Mesenchymal stem cell (in vitro differentiated cells and primary cell): ENCODE data around the gene ABCD1.

ENCODE experiments used
- DNase-seq: peaks from one replicate; pipeline ENCODE4 v3.0.0-alpha.2; 2013
- H2AFZ ChIP-seq: one replicate; pipeline ENCODE4 v1.6.1; 2013; ENCODE audit warnings: low read depth, mild to moderate bottlenecking, control low read depth, inconsistent platforms, low read length, moderate library complexity
- H2AK5ac ChIP-seq: 2 replicates; pipeline ENCODE4 v1.6.1; 2013; ENCODE audit warnings: low read length, moderate library complexity, mild to moderate bottlenecking, inconsistent platforms; ENCODE audit not compliant: severe bottlenecking
- H2BK120ac ChIP-seq: one replicate; pipeline ENCODE4 v1.6.1; 2013; ENCODE audit warnings: low read depth, mild to moderate bottlenecking, inconsistent platforms, low read length, moderate library complexity
- H2BK12ac ChIP-seq, 2 experiments: one replicate each; pipeline ENCODE4 v1.6.1; 2013; ENCODE audit warnings: inconsistent platforms in 2 of 2, low read length in 2 of 2, mild to moderate bottlenecking in 2 of 2, moderate library complexity in 2 of 2, control low read depth in 1 of 2
- H2BK15ac ChIP-seq: one replicate; pipeline ENCODE4 v1.6.1; 2013; ENCODE audit warnings: mild to moderate bottlenecking, low read depth, inconsistent platforms; ENCODE audit not compliant: poor library complexity, severe bottlenecking
- H2BK5ac ChIP-seq: 2 replicates; pipeline ENCODE4 v1.6.1; 2013; ENCODE audit warnings: low read depth, mild to moderate bottlenecking, low read length, control low read depth, inconsistent platforms; ENCODE audit not compliant: poor library complexity, severe bottlenecking
- H3K14ac ChIP-seq, 2 experiments: one replicate each; pipeline ENCODE4 v1.6.1; 2013; ENCODE audit warnings: inconsistent platforms in 2 of 2, low read length in 2 of 2, control low read depth in 1 of 2, mild to moderate bottlenecking in 1 of 2, moderate library complexity in 1 of 2
- H3K18ac ChIP-seq, 2 experiments: one replicate each; pipeline ENCODE4 v1.6.1; 2013; ENCODE audit warnings: inconsistent platforms in 2 of 2, low read length in 2 of 2, control low read depth in 1 of 2, low read depth in 1 of 2, mild to moderate bottlenecking in 1 of 2
- H3K23ac ChIP-seq, 2 experiments: one replicate each; pipeline ENCODE4 v1.6.1; 2013; ENCODE audit warnings: inconsistent platforms in 2 of 2, low read length in 2 of 2, mild to moderate bottlenecking in 2 of 2, moderate library complexity in 2 of 2, control low read depth in 1 of 2
- H3K27ac ChIP-seq: 2 replicates; pipeline ENCODE4 v1.5.1; 2013; ENCODE audit warnings: mild to moderate bottlenecking, moderate library complexity, low read length, control low read depth, inconsistent platforms; ENCODE audit not compliant: poor library complexity, severe bottlenecking
- H3K27me3 ChIP-seq, 2 experiments: 2 replicates each; pipeline versions ENCODE4 v1.6.1 to v1.7.0; 2013; ENCODE audit warnings: low read length in 2 of 2, mild to moderate bottlenecking in 2 of 2, moderate library complexity in 2 of 2, control low read depth in 1 of 2, inconsistent platforms in 1 of 2; ENCODE audit not compliant: control insufficient read depth in 1 of 2, insufficient read depth in 1 of 2
- H3K36me3 ChIP-seq, 2 experiments: 2 replicates each; pipeline versions ENCODE4 v1.6.1 to v1.7.0; 2013; ENCODE audit warnings: low read length in 2 of 2, control low read depth in 1 of 2, inconsistent platforms in 1 of 2, low read depth in 1 of 2, mild to moderate bottlenecking in 1 of 2; ENCODE audit not compliant: insufficient read depth in 2 of 2, control insufficient read depth in 1 of 2
- H3K4ac ChIP-seq, 2 experiments: one replicate each; pipeline ENCODE4 v1.6.1; 2013; ENCODE audit warnings: inconsistent platforms in 2 of 2, low read length in 2 of 2, mild to moderate bottlenecking in 2 of 2, moderate library complexity in 2 of 2, control low read depth in 1 of 2, low read depth in 1 of 2
- H3K4me1 ChIP-seq: 2 replicates; pipeline ENCODE4 v1.6.1; 2013; ENCODE audit warnings: low read depth, low read length, control low read depth; ENCODE audit not compliant: control insufficient read depth, insufficient read depth
- H3K4me2 ChIP-seq: 2 replicates; pipeline ENCODE4 v1.6.1; 2013; ENCODE audit warnings: low read length, mild to moderate bottlenecking, inconsistent platforms; ENCODE audit not compliant: poor library complexity, severe bottlenecking
- H3K4me3 ChIP-seq, 2 experiments: 2 replicates each; pipeline versions ENCODE4 v1.5.1 to v1.7.0; 2013; ENCODE audit warnings: low read length in 2 of 2, mild to moderate bottlenecking in 2 of 2, control low read depth in 1 of 2, low read depth in 1 of 2; ENCODE audit not compliant: insufficient read depth in 1 of 2
- H3K79me1 ChIP-seq: replicated peaks from 2 replicates; pipeline ENCODE4 v1.6.1; 2013; ENCODE audit warnings: mild to moderate bottlenecking, control low read depth, low read length, inconsistent platforms; ENCODE audit not compliant: poor library complexity, severe bottlenecking
- H3K9ac ChIP-seq: 2 replicates; pipeline ENCODE4 v1.7.0; 2013; ENCODE audit warnings: mild to moderate bottlenecking, low read length, moderate library complexity
- H3K9me3 ChIP-seq: 2 replicates; pipeline ENCODE4 v1.7.0; 2013; ENCODE audit warnings: mild to moderate bottlenecking, low read length; ENCODE audit not compliant: control insufficient read depth
- H4K8ac ChIP-seq: one replicate; pipeline ENCODE4 v1.6.1; 2013; ENCODE audit warnings: inconsistent platforms, mild to moderate bottlenecking, low read length, moderate library complexity
- H4K91ac ChIP-seq: one replicate; pipeline ENCODE4 v1.6.1; 2013; ENCODE audit warnings: mild to moderate bottlenecking, low read length, inconsistent platforms
- WGBS: methylation state at CpG from one replicate; pipeline ENCODE4 v1.1.7; 2013; ENCODE audit warnings: mixed read lengths; 5-methylcytosine and 5-hydroxymethylcytosine counted together

The ABCD1 gene

DNA sequence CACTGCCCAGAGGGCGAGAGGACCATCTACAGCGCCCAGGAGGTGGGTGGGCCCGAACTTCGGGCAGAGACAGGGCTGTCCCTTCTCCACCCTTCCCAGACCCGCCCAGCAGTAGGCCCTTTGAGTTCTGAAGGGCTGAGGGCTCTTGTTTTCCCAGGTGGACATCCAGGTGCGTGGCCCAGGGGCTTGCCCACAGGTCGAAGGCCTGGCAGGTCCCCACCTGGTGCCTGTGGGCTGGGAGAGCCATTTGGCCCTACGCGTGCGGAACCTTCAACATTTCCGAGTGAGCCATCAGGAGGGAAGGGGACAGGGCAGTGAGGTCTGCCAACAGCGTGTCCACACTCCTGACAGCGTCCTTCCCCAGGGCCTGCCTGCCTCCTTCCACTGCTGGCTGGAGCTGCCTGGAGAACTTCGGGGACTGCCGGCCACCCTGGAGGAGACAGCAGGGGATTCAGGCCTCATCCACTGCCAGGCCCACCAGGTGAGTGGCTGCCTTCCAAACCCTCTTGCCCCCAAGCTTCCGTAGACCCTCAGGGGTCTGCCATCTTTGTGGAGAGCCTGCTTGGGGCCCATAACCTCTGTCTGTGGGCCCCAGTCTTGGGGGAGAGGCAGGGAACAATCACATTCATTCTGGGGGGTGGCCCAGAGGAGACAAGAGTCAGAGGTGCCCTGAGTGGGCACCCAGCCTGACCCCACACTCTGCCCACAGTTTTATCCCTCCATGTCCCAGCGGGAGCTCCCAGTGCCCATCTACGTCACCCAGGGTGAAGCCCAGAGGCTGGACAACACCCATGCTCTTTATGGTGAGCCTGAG is 46.2 kb downstream of the ABCD1 start:
- no peak overlapping the region for H2BK5ac ChIP-seq
- H2BK12ac ChIP-seq: no peak overlapping the region
- H4K91ac ChIP-seq: no peak overlapping the region
- no peak overlapping the region for H3K4ac ChIP-seq
- peaks cover 2% of the 10 kb centered on the region for H3K79me1 ChIP-seq
- peaks cover 13% of the 10 kb centered on the region for H3K4me1 ChIP-seq
- no peak overlapping the region for H3K4me3 ChIP-seq
- no peak overlapping the region for H3K14ac ChIP-seq
- H2BK15ac ChIP-seq: no peak overlapping the region
- H3K9ac ChIP-seq: no peak overlapping the region
- H4K8ac ChIP-seq: no peak overlapping the region
- H3K27me3 ChIP-seq: no peaks in the 10 kb centered on the region
- no peak overlapping the region for H3K27ac ChIP-seq
- no peak overlapping the region for H2BK120ac ChIP-seq
- H2AFZ ChIP-seq: no peak overlapping the region
- H3K4me2 ChIP-seq: no peak overlapping the region
- 95% methylated on average over 7 of the region's 18 CpGs for WGBS
- no peak overlapping the region for H2AK5ac ChIP-seq
- no peak overlapping the region for H3K23ac ChIP-seq
- H3K36me3 ChIP-seq: peaks cover 6 to 90% of the 10 kb centered on the region in 2 experiments
- no peaks in the 10 kb centered on the region for H3K9me3 ChIP-seq
- no peak overlapping the region for H3K18ac ChIP-seq
- DNase-seq: no peak

DNA sequence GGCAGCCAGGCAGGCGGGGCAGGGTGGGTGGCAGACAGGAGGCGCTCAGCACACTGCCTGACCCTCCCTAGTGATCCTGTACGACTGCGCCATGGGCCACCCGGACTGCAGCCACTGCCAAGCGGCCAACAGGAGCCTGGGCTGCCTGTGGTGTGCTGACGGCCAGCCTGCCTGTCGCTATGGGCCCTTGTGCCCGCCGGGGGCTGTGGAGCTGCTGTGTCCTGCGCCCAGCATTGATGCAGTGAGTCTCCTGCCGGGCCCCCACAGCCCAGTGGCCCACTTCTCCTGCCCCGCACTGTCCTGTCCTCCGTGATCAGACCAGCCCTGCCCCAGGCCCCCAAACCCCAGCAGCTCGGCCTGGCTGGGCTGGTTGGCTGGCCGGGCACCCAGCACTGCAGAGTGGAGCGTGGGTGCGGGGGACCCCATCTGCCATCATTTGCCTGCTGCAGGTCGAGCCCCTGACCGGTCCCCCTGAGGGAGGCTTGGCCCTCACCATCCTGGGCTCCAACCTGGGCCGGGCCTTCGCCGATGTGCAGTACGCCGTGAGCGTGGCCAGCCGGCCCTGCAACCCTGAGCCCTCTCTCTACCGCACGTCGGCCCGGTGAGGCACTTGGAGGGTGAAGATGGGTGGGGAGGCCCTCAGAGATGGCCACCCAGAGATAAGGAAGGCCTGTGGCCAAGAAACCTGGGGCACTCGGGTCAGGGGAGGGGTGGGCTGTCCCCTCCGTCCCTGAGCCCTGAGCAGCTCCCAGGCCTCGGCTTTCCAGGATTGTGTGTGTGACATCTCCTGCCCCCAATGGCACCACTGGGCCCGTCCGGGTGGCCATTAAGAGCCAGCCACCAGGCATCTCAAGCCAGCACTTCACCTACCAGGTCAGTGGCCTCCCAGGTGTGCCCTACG is 47.0 kb downstream of the ABCD1 start:
- no peak overlapping the region for H2AFZ ChIP-seq
- H3K36me3 ChIP-seq: peaks cover 6 to 96% of the 10 kb centered on the region in 2 experiments
- no peak overlapping the region for H2BK120ac ChIP-seq
- DNase-seq: no peak
- H3K4me2 ChIP-seq: no peak overlapping the region
- no peak overlapping the region for H3K4ac ChIP-seq
- no peaks in the 10 kb centered on the region for H3K27me3 ChIP-seq
- H3K4me1 ChIP-seq: peaks cover 7% of the 10 kb centered on the region
- H2AK5ac ChIP-seq: no peak overlapping the region
- peak overlapping the region in 1 of 2 experiments; percentile 0 for H3K18ac ChIP-seq
- H2BK12ac ChIP-seq: no peak overlapping the region
- H2BK5ac ChIP-seq: no peak overlapping the region
- no peaks in the 10 kb centered on the region for H3K9me3 ChIP-seq
- H3K23ac ChIP-seq: no peak overlapping the region
- H3K79me1 ChIP-seq: peaks cover 2% of the 10 kb centered on the region
- 88% methylated on average over 17 of the region's 37 CpGs for WGBS
- H4K8ac ChIP-seq: no peak overlapping the region
- no peak overlapping the region for H3K27ac ChIP-seq
- no peak overlapping the region for H4K91ac ChIP-seq
- H3K14ac ChIP-seq: no peak overlapping the region
- no peak overlapping the region for H3K4me3 ChIP-seq
- no peak overlapping the region for H2BK15ac ChIP-seq
- H3K9ac ChIP-seq: no peak overlapping the region

DNA sequence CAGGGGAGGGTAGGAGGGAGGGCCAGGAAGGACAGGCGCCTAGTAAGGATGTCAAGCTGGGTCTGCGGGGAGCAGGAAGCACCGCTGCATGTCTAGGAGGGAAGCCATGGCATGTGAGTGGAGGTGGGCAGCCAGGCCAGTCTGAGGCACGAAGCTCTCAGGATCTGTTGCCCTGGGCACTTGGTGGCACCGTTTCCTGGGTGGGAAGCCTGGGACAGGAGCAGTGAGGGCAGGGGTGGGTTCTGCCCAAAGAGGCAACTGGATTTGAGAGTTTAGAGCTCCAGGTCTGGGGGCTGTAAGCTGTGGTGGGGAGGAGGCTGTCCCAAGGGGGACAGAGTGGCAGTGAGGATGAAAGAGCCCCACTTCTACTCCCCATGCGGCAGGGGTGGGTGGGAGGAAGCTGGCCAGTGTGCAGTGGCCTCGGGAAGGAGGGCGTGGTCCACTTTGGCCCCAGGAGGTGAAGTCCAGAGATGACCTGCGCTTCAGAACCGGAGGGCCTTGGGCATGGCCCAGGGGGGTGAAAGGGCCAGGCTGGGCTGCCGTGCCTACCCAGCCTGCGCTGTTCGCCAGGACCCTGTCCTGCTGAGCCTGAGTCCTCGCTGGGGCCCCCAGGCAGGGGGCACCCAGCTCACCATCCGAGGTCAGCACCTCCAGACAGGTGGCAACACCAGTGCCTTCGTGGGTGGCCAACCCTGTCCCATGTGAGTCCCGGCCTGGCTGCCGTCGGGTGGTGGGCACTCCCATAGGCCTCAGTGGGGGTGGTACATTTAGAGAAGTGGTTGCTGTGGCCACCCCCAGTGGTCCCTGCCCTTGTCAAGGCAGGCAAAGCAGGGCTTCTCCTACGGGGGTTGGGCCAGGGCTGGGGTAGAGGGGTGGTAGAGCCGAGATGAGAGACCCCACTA is 47.9 kb downstream of the ABCD1 start:
- no peak for DNase-seq
- Histone ChIP-seq H4K8ac (no peak overlapping the region), H3K27me3 (no peaks in the 10 kb centered on the region), H3K4ac (no peak overlapping the region), H3K4me3 (no peak overlapping the region), H2BK15ac (no peak overlapping the region), H3K14ac (no peak overlapping the region), H3K4me1 (peaks cover 1% of the 10 kb centered on the region), H3K9ac (no peak overlapping the region), H2AFZ (no peak overlapping the region), H3K27ac (no peak overlapping the region), H2BK12ac (no peak overlapping the region), H2AK5ac (no peak overlapping the region), H3K79me1 (peaks cover 2% of the 10 kb centered on the region), H3K18ac (peak overlapping the region in 1 of 2 experiments; percentile 0), H2BK120ac (no peak overlapping the region), H3K23ac (no peak overlapping the region), H3K36me3 (peaks cover 6 to 97% of the 10 kb centered on the region in 2 experiments), H4K91ac (no peak overlapping the region), H3K9me3 (no peaks in the 10 kb centered on the region), H2BK5ac (no peak overlapping the region), H3K4me2 (no peak overlapping the region)
- WGBS: 84% methylated on average over 15 of the region's 21 CpGs
